Peyer's patch (tissue), 4 donors: ENCODE results near the gene GLI3. TPM values are rescaled to one million over a fixed set of nuclear protein-coding genes. Genes with fewer than 3 reads are reported as not detected.

ENCODE experiments used
- DNase-seq, 3 donors: peaks; one replicate each; pipeline ENCODE4 v3.0.0-alpha.2; 2017 to 2019
- H3K27ac ChIP-seq, 4 donors: fragments of 200-600 bp; sonication (generic); one replicate each; pipeline ENCODE4 v1.5.1; 2016 to 2019
- H3K27me3 ChIP-seq, 2 donors: fragments of 200-600 bp; sonication (generic); one replicate each; pipeline ENCODE4 v1.5.1; 2019
- H3K36me3 ChIP-seq, 3 donors: fragments of 200-600 bp; sonication (generic); one replicate each; pipeline ENCODE4 v1.5.1; 2016 to 2019
- H3K4me1 ChIP-seq, 4 donors: fragments of 200-600 bp; sonication (generic); one replicate each; pipeline ENCODE4 v1.5.1; 2016 to 2019
- H3K4me3 ChIP-seq, 4 donors: fragments of 200-600 bp; sonication (generic); 1 replicate in 3 of 4; 2 replicates in 1 of 4; pipeline ENCODE4 v1.5.1; 2016 to 2019; ENCODE audit warnings: mild to moderate bottlenecking in 1 of 4
- H3K9me3 ChIP-seq, 4 donors: fragments of 200-600 bp; sonication (generic); one replicate each; pipeline ENCODE4 v1.5.1; 2016 to 2019; ENCODE audit warnings: mild to moderate bottlenecking in 1 of 4
- POLR2A ChIP-seq, 2 donors: fragments of 450-650 bp; IDR thresholded peaks; one replicate each; pipeline ENCODE4 v1.5.1; 2017; ENCODE audit warnings: antibody characterized with exemption in 2 of 2, mild to moderate bottlenecking in 2 of 2, moderate library complexity in 2 of 2
- total RNA-seq, 4 donors: library from RNA; depleted of rRNA; stranded (reverse); fragments of >200 nt; gene quantifications; one replicate each; pipeline ENCODE4 v1.1.0, GENCODE V29; 2016
- TF ChIP-seq, protein P1 (sequence below), 6 experiments: fragments of 450-650 bp in 4 of 6; fragments of 200-600 bp in 2 of 6; sonication (generic) in 1 of 6; IDR thresholded peaks; one replicate each; pipeline ENCODE4 v1.5.1; 2017 to 2019; ENCODE audit warnings: antibody characterized with exemption in 6 of 6, mild to moderate bottlenecking in 3 of 6, moderate library complexity in 1 of 6

Gene GLI3
- total RNA-seq, 4 donors from 2014 or later, result 0.53 to 30.5 (median 3.1) TPM

DNA sequence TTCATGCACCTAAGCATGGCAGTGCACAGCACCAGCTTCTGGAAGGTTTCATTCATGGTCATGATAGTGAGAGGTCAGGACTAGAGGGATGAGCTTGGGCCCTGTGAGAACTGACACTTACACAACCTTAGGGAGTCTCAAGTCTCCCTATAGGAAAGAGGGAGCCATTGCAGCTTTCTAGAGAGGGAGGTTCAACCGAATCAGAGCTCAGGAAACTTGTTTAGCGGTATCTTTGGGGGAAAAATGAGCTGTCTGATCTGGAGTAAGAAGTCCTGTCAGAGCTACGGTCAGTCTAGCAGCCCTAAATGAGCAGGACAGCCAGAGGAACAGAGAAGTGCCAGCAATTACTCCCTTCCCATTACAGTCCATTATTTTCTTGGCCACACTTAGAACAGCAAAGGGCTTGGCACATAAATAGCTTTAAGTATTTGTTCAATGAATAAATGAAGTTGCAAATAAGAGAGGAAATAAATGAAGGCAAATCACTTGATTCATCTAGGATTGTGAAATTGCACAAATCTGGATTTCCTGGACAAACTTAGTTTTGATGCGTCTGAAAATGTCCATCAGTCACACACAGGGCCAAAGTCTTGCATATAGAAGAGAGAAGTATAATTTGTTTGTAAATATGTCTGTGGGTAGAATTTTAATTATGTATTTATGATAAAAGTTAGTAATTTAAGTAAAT is 262.0 kb downstream of the GLI3 start:
- no peaks in the 10 kb centered on the region for H3K27me3 ChIP-seq
- H3K9me3 ChIP-seq, result no peaks in the 10 kb centered on the region
- H3K4me1 ChIP-seq, result peaks cover 0 to 5% (median 0%) of the 10 kb centered on the region in 4 donors
- no peaks in the 10 kb centered on the region for H3K36me3 ChIP-seq
- no peak overlapping the region for H3K4me3 ChIP-seq
- H3K27ac ChIP-seq, result no peak overlapping the region
- no peak for DNase-seq
- TF ChIP-seq POLR2A (IDR thresholded peaks at IDR 0.05), result no peak
- TF ChIP-seq, protein P1, sequence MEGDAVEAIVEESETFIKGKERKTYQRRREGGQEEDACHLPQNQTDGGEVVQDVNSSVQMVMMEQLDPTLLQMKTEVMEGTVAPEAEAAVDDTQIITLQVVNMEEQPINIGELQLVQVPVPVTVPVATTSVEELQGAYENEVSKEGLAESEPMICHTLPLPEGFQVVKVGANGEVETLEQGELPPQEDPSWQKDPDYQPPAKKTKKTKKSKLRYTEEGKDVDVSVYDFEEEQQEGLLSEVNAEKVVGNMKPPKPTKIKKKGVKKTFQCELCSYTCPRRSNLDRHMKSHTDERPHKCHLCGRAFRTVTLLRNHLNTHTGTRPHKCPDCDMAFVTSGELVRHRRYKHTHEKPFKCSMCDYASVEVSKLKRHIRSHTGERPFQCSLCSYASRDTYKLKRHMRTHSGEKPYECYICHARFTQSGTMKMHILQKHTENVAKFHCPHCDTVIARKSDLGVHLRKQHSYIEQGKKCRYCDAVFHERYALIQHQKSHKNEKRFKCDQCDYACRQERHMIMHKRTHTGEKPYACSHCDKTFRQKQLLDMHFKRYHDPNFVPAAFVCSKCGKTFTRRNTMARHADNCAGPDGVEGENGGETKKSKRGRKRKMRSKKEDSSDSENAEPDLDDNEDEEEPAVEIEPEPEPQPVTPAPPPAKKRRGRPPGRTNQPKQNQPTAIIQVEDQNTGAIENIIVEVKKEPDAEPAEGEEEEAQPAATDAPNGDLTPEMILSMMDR (IDR thresholded peaks at IDR 0.05), result no peak

DNA sequence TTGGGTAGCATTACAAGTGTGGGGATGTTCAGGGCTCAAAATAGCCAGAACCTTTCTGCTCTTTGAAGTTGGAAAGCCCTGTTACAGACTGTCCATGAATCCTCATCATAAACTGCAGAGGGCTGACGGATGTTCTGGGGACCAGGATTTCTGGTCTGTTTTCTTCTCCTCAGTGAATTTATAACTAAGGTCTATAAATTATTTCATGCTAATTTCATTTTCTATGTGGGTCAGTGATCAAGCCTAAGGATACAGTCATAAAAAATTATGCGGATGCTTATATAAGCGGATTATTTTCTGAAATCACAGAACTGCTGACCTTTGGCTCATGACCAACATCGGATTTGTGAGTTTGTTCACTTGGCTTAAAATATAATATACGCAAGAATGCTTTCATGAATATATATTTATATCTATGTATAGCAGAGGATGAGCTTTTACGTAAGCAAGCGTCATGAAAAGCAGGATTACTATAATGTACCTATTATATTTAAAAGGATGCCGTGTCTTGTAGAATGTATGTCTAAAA is 263.7 kb downstream of the GLI3 start:
- no peak for DNase-seq
- TF ChIP-seq POLR2A (IDR thresholded peaks at IDR 0.05), result no peak
- TF ChIP-seq, protein P1 (IDR thresholded peaks at IDR 0.05), result no peak
- H3K4me3 ChIP-seq, result no peak overlapping the region
- H3K36me3 ChIP-seq, result no peaks in the 10 kb centered on the region
- peaks cover 0 to 5% (median 0%) of the 10 kb centered on the region in 4 donors for H3K4me1 ChIP-seq
- H3K9me3 ChIP-seq, result no peaks in the 10 kb centered on the region
- H3K27me3 ChIP-seq, result no peaks in the 10 kb centered on the region
- no peak overlapping the region for H3K27ac ChIP-seq

DNA sequence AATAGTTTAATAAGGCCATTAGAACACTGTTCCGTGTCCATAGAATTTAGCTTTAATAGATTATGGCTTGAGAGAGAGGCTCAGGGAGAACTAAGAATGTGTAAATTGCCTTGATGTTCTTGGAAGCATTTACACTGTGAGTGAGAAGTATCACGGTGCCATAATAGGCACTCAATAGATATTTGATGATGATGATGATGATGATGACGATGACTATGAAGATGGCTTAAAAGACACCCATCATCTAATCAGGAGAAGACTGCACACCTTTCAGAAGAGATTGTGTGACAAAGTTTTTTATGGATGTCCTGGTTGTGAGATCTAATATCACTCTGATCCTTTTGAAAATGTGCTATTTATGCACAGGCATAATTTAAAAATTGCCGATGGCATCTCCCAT is 264.2 kb downstream of the GLI3 start:
- no peaks in the 10 kb centered on the region for H3K27me3 ChIP-seq
- peaks cover 0 to 5% (median 0%) of the 10 kb centered on the region in 4 donors for H3K4me1 ChIP-seq
- H3K36me3 ChIP-seq, result no peaks in the 10 kb centered on the region
- no peak overlapping the region for H3K4me3 ChIP-seq
- TF ChIP-seq, protein P1 (IDR thresholded peaks at IDR 0.05), result no peak
- no peak for TF ChIP-seq POLR2A (IDR thresholded peaks at IDR 0.05)
- no peaks in the 10 kb centered on the region for H3K9me3 ChIP-seq
- DNase-seq, result no peak
- no peak overlapping the region for H3K27ac ChIP-seq

DNA sequence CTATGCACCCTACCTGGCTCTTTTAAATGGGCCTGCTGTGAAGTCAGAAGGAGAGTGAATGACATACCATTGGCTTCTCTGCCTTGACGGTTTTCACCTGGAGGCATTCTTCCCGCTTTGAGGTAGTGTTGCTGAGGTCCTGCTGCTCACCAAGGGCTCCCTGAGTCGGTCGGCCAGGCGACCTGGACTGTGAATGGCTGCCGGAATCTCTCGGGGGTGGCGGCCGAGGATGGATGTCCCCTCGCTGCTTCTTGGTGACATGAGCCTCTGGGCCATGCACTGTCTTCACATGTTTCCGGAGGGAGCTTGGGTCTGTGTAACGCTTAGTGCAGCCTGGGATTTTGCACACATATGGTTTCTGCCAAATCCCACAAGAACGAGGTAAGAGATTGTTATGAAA is 264.7 kb downstream of the GLI3 start:
- Histone ChIP-seq H3K27ac (no peak overlapping the region), H3K4me1 (peaks cover 0 to 2% (median 0%) of the 10 kb centered on the region in 4 donors), H3K27me3 (no peaks in the 10 kb centered on the region), H3K4me3 (no peak overlapping the region), H3K9me3 (no peaks in the 10 kb centered on the region), H3K36me3 (no peaks in the 10 kb centered on the region)
- no peak for DNase-seq
- TF ChIP-seq, protein P1 (IDR thresholded peaks at IDR 0.05), result no peak
- no peak for TF ChIP-seq POLR2A (IDR thresholded peaks at IDR 0.05)

DNA sequence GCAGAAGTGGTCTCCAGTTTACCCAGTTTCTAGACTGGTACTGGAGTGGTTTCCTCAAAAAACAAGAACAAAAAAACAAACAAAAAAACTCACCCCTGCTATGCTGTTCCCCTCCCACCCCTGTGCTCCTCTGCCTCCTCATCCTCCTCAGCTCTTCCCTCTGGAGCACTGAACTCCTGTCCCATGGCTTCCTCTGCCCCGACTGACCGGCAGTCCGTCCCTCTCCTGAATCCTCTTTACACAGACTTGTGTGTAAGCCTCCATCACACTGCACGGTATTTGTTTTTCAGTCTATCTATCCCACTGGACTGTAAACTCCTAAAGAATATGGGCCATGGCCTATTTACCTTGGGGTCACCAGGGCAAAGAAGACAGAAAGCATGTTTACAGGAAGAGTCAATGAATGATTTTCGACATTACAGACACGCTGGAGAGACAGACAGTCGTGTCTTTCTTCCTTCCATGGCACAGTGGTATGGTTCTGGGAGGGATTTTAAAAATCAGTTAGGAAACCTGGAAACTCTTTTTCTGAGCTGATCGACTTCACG is 265.3 kb downstream of the GLI3 start:
- Histone ChIP-seq H3K9me3 (no peaks in the 10 kb centered on the region), H3K27me3 (no peaks in the 10 kb centered on the region), H3K4me1 (no peaks in the 10 kb centered on the region), H3K36me3 (no peaks in the 10 kb centered on the region), H3K4me3 (no peak overlapping the region), H3K27ac (no peak overlapping the region)
- no peak for TF ChIP-seq POLR2A (IDR thresholded peaks at IDR 0.05)
- TF ChIP-seq, protein P1 (IDR thresholded peaks at IDR 0.05), result no peak
- DNase-seq, result no peak
